Stimulated activated CD8-positive, alpha-beta memory T cell treated with anti-CD3 and anti-CD28 coated beads, Interleukin-2, amount 100 ng/mL, for 1 hour (primary cell): ENCODE data around the gene FSTL3.

Experiments
- DNase-seq, 2 donors: peaks; one replicate each; pipeline ENCODE4 v3.0.0-alpha.2; 2020; ENCODE audit warnings: low read depth in 2 of 2

The FSTL3 gene

GRCh38 chr19:645912-646778, 30.0 kb upstream of the FSTL3 start:
- no peak for DNase-seq

- no peak for DNase-seq
Observed at GRCh38 chr19:646779-647565, 29.2 kb upstream of the FSTL3 start.

- DNase-seq: no peak
Observed at GRCh38 chr19:647566-648284, 28.5 kb upstream of the FSTL3 start.

- DNase-seq: no peak
Observed at GRCh38 chr19:648305-648704, 27.9 kb upstream of the FSTL3 start.

- no peak for DNase-seq
Observed at GRCh38 chr19:648904-649801, 27.0 kb upstream of the FSTL3 start.

GRCh38 chr19:650121-650520, 26.1 kb upstream of the FSTL3 start:
- no peak for DNase-seq

- no peak for DNase-seq
Observed at GRCh38 chr19:651114-651818, 24.9 kb upstream of the FSTL3 start.

GRCh38 chr19:651991-652390, 24.2 kb upstream of the FSTL3 start:
- DNase-seq: no peak

- no peak for DNase-seq
Observed at GRCh38 chr19:652467-653389, 23.5 kb upstream of the FSTL3 start.

- DNase-seq: no peak
Observed at GRCh38 chr19:653425-653824, 22.8 kb upstream of the FSTL3 start.

- no peak for DNase-seq
Observed at GRCh38 chr19:655691-656090, 20.5 kb upstream of the FSTL3 start.

GRCh38 chr19:656751-657559, 19.2 kb upstream of the FSTL3 start:
- no peak for DNase-seq

- no peak for DNase-seq
Observed at GRCh38 chr19:657611-658010, 18.6 kb upstream of the FSTL3 start.

GRCh38 chr19:658059-658839, 17.9 kb upstream of the FSTL3 start:
- DNase-seq: no peak

GRCh38 chr19:658916-659839, 17.0 kb upstream of the FSTL3 start:
- peak in 1 of 2 donors; percentile 35 for DNase-seq

- no peak for DNase-seq
Observed at GRCh38 chr19:660793-661426, 15.3 kb upstream of the FSTL3 start.
